Fibroblast of the aortic adventitia (primary cell): Measurements from ENCODE around the gene KLHL6. TPM values are rescaled to one million over a fixed set of nuclear protein-coding genes. Genes with fewer than 3 reads are reported as not detected.
A peak's percentile ranks its signal among the peaks of the same experiment; 100 is the strongest.

Experiments used
- DNase-seq: peaks from one replicate; pipeline ENCODE4 v3.0.0-alpha.2; 2010; ENCODE audit warnings: low read depth
- H3K4me3 ChIP-seq: 2 replicates; pipeline ENCODE4 v1.5.1; 2011; ENCODE audit warnings: low read depth, mild to moderate bottlenecking, control low read depth, low read length, moderate library complexity
- total RNA-seq: library from RNA; depleted of rRNA; stranded (reverse); fragments of >200 nt; gene quantifications from 2 replicates; pipeline ENCODE4 v1.2.3, GENCODE V29; 2012; ENCODE audit warnings: low replicate concordance
- TF ChIP-seq, protein P1 (sequence below): IDR thresholded peaks from 2 replicates; pipeline ENCODE4 v1.5.1; 2011; ENCODE audit warnings: mild to moderate bottlenecking, low read length, control low read depth, inconsistent platforms; ENCODE audit not compliant: insufficient read depth

Gene KLHL6
- total RNA-seq, 1 donor: not detected

- TF ChIP-seq, protein P1, sequence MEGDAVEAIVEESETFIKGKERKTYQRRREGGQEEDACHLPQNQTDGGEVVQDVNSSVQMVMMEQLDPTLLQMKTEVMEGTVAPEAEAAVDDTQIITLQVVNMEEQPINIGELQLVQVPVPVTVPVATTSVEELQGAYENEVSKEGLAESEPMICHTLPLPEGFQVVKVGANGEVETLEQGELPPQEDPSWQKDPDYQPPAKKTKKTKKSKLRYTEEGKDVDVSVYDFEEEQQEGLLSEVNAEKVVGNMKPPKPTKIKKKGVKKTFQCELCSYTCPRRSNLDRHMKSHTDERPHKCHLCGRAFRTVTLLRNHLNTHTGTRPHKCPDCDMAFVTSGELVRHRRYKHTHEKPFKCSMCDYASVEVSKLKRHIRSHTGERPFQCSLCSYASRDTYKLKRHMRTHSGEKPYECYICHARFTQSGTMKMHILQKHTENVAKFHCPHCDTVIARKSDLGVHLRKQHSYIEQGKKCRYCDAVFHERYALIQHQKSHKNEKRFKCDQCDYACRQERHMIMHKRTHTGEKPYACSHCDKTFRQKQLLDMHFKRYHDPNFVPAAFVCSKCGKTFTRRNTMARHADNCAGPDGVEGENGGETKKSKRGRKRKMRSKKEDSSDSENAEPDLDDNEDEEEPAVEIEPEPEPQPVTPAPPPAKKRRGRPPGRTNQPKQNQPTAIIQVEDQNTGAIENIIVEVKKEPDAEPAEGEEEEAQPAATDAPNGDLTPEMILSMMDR: no peak
- H3K4me3 ChIP-seq: no peak overlapping the region
- no peak for DNase-seq
These were observed 2.0 kb downstream of the KLHL6 start for GRCh38 chr3:183553334-183554026.

GRCh38 chr3:183551930-183552329, 3.6 kb downstream of the KLHL6 start:
- no peak overlapping the region for H3K4me3 ChIP-seq
- TF ChIP-seq, protein P1: no peak

DNA sequence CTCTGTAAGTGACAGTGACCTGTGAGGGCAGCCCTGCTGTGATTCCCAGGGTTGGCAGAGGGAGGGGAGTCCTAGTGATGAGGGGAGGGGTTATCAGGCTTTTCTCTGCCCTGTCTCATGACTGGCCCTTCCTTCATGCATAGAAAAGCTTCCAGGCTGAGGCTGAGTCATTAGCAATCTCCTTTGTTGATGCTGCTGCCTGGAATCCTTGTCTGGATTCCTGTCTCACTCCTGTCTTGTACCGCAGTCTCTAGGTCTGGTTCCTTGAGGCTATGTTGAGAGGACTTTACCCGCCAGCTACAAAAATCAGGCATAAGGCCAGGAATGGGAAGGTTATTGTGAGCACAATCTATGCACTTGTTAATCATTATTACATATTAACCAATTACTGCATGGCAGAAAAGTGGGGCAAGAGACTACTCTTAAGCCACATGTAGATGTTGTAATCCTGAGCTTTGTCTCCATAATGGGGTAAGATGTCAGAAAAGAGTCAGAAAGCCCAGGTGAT, 7.2 kb downstream of the KLHL6 start:
- H3K4me3 ChIP-seq: no peak overlapping the region
- peak; percentile 64 for DNase-seq
- TF ChIP-seq, protein P1: no peak

More at GRCh38 chr3:183551930-183552329, 3.6 kb downstream of the KLHL6 start:
- no peak for DNase-seq

- H3K4me3 ChIP-seq: no peak overlapping the region
- TF ChIP-seq, protein P1: no peak
- DNase-seq: no peak
These were observed 8.9 kb downstream of the KLHL6 start for GRCh38 chr3:183546625-183547024.

DNA sequence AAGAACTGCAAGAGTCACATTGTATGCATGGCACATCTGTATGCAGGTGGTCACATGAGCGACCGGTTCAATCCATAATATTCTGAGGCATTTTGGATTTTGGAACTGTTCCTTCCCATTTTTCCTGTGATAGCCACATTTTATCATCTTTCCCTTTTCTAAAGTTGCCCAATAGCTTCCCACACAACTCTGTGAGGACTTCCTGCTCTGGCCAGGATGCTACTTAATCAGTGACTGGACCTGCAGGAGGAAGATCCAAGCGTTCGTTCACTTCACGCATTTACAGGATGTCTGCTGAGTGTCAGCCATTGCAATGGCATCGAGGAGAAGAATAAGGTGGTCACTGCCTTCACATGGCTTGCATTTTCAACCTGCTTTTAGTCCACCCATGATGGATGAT, 9.8 kb downstream of the KLHL6 start:
- no peak for DNase-seq
- TF ChIP-seq, protein P1: no peak
- no peak overlapping the region for H3K4me3 ChIP-seq

DNA sequence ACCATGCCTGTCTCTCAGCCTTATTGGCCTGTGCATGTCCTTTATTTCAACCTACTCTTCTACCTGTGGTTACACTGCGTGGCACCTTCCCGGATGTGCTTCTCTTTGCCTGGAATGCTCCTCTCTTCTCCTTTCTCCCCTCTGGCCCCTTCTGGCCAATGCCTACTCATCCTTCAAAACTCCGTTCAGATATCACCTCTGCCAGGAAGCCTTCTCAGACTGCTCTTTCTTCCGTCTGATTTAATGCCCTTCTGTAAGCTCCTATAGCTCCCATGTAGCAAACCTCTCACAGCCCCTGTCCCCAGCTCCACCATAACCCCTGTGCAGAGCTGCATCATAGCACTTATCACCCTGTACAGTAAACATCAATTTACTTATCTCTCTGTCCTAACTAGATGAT, 13.2 kb downstream of the KLHL6 start:
- no peak overlapping the region for H3K4me3 ChIP-seq
- TF ChIP-seq, protein P1: no peak
- no peak for DNase-seq
